Measurements from ENCODE around the gene FOXK1. TPM values are rescaled to one million over a fixed set of nuclear protein-coding genes. Genes with fewer than 3 reads are reported as not detected.

FOXK1 gene
- total RNA-seq, 1 donor from 2014 or later = 37.9 TPM

- DNase-seq (ENCODE audit: low spot score) = no peak
- Mint-ChIP-seq H3K36me3 (ENCODE audit: low read depth) (peaks cover 7% of the 10 kb centered on the region), H3K27me3 (ENCODE audit: insufficient read depth) (no peaks in the 10 kb centered on the region), H3K27ac (no peak overlapping the region), H3K4me3 (no peak overlapping the region), H3K4me1 (ENCODE audit: low read depth) (peaks cover 26% of the 10 kb centered on the region), H3K9me3 (no peaks in the 10 kb centered on the region)
- intact Hi-C loops (cut with micrococcal nuclease) = no loop called here
Measured at GRCh38 chr7:4693152-4693551, 11.1 kb downstream of the FOXK1 start.

- intact Hi-C loops (cut with micrococcal nuclease) = no loop called here
Measured at GRCh38 chr7:4693749-4694148, 11.7 kb downstream of the FOXK1 start.

GRCh38 chr7:4694305-4694704, 12.2 kb downstream of the FOXK1 start:
- DNase-seq (ENCODE audit: low spot score) = no peak
- H3K27me3 Mint-ChIP-seq (ENCODE audit: insufficient read depth) = no peaks in the 10 kb centered on the region
- no peaks in the 10 kb centered on the region for H3K9me3 Mint-ChIP-seq
- H3K4me3 Mint-ChIP-seq = no peak overlapping the region
- H3K27ac Mint-ChIP-seq = no peak overlapping the region
- H3K4me1 Mint-ChIP-seq (ENCODE audit: low read depth) = peaks cover 26% of the 10 kb centered on the region
- peaks cover 3% of the 10 kb centered on the region for H3K36me3 Mint-ChIP-seq (ENCODE audit: low read depth)
- intact Hi-C loops (cut with micrococcal nuclease) = no loop called here

More at GRCh38 chr7:4693749-4694148, 11.7 kb downstream of the FOXK1 start:
- Mint-ChIP-seq H3K9me3 (no peaks in the 10 kb centered on the region), H3K4me3 (no peak overlapping the region), H3K27ac (no peak overlapping the region), H3K27me3 (ENCODE audit: insufficient read depth) (no peaks in the 10 kb centered on the region), H3K36me3 (ENCODE audit: low read depth) (peaks cover 5% of the 10 kb centered on the region), H3K4me1 (ENCODE audit: low read depth) (peaks cover 26% of the 10 kb centered on the region)
- DNase-seq (ENCODE audit: low spot score) = no peak

GRCh38 chr7:4698707-4699275, 16.7 kb downstream of the FOXK1 start:
- no peaks in the 10 kb centered on the region for H3K9me3 Mint-ChIP-seq
- peaks cover 11% of the 10 kb centered on the region for H3K4me1 Mint-ChIP-seq (ENCODE audit: low read depth)
- DNase-seq (ENCODE audit: low spot score) = no peak
- H3K4me3 Mint-ChIP-seq = no peak overlapping the region
- H3K27ac Mint-ChIP-seq = no peak overlapping the region
- no peaks in the 10 kb centered on the region for H3K36me3 Mint-ChIP-seq (ENCODE audit: low read depth)
- no peaks in the 10 kb centered on the region for H3K27me3 Mint-ChIP-seq (ENCODE audit: insufficient read depth)
- intact Hi-C loops (cut with micrococcal nuclease) = no loop called here

- Mint-ChIP-seq H3K36me3 (ENCODE audit: low read depth) (no peaks in the 10 kb centered on the region), H3K4me1 (ENCODE audit: low read depth) (peaks cover 6% of the 10 kb centered on the region), H3K27me3 (ENCODE audit: insufficient read depth) (no peaks in the 10 kb centered on the region), H3K4me3 (no peak overlapping the region), H3K9me3 (no peaks in the 10 kb centered on the region), H3K27ac (no peak overlapping the region)
- intact Hi-C loops (cut with micrococcal nuclease) = no loop called here
- no peak for DNase-seq (ENCODE audit: low spot score)
Measured at GRCh38 chr7:4699841-4700240, 17.7 kb downstream of the FOXK1 start.

GRCh38 chr7:4700577-4701235, 18.6 kb downstream of the FOXK1 start:
- Mint-ChIP-seq H3K27me3 (ENCODE audit: insufficient read depth) (no peaks in the 10 kb centered on the region), H3K9me3 (no peaks in the 10 kb centered on the region), H3K36me3 (ENCODE audit: low read depth) (no peaks in the 10 kb centered on the region), H3K27ac (no peak overlapping the region), H3K4me3 (no peak overlapping the region), H3K4me1 (ENCODE audit: low read depth) (no peaks in the 10 kb centered on the region)
- intact Hi-C loops (cut with micrococcal nuclease) = no loop called here
- DNase-seq (ENCODE audit: low spot score) = no peak

GRCh38 chr7:4702961-4703512, 20.9 kb downstream of the FOXK1 start:
- Mint-ChIP-seq H3K27me3 (ENCODE audit: insufficient read depth) (no peaks in the 10 kb centered on the region), H3K9me3 (no peaks in the 10 kb centered on the region), H3K27ac (no peak overlapping the region), H3K4me3 (no peak overlapping the region), H3K4me1 (ENCODE audit: low read depth) (no peaks in the 10 kb centered on the region), H3K36me3 (ENCODE audit: low read depth) (no peaks in the 10 kb centered on the region)
- intact Hi-C loops (cut with micrococcal nuclease) = no loop called here
- no peak for DNase-seq (ENCODE audit: low spot score)

GRCh38 chr7:4703532-4703931, 21.4 kb downstream of the FOXK1 start:
- Mint-ChIP-seq H3K36me3 (ENCODE audit: low read depth) (no peaks in the 10 kb centered on the region), H3K4me3 (no peak overlapping the region), H3K9me3 (no peaks in the 10 kb centered on the region), H3K27ac (no peak overlapping the region), H3K4me1 (ENCODE audit: low read depth) (no peaks in the 10 kb centered on the region), H3K27me3 (ENCODE audit: insufficient read depth) (no peaks in the 10 kb centered on the region)
- intact Hi-C loops (cut with micrococcal nuclease) = no loop called here
- DNase-seq (ENCODE audit: low spot score) = no peak

- no peaks in the 10 kb centered on the region for H3K27me3 Mint-ChIP-seq (ENCODE audit: insufficient read depth)
- no peak for DNase-seq (ENCODE audit: low spot score)
- H3K36me3 Mint-ChIP-seq (ENCODE audit: low read depth) = peaks cover 8% of the 10 kb centered on the region
- peaks cover 8% of the 10 kb centered on the region for H3K4me1 Mint-ChIP-seq (ENCODE audit: low read depth)
- H3K27ac Mint-ChIP-seq = no peak overlapping the region
- H3K9me3 Mint-ChIP-seq = no peaks in the 10 kb centered on the region
- no peak overlapping the region for H3K4me3 Mint-ChIP-seq
- intact Hi-C loops (cut with micrococcal nuclease) = no loop called here
Measured at GRCh38 chr7:4706384-4707216, 24.5 kb downstream of the FOXK1 start.

GRCh38 chr7:4707217-4707741, 25.2 kb downstream of the FOXK1 start:
- no peaks in the 10 kb centered on the region for H3K27me3 Mint-ChIP-seq (ENCODE audit: insufficient read depth)
- H3K36me3 Mint-ChIP-seq (ENCODE audit: low read depth) = peaks cover 10% of the 10 kb centered on the region
- no peak for DNase-seq (ENCODE audit: low spot score)
- no peak overlapping the region for H3K27ac Mint-ChIP-seq
- intact Hi-C loops (cut with micrococcal nuclease) = no loop called here
- no peak overlapping the region for H3K4me3 Mint-ChIP-seq
- H3K9me3 Mint-ChIP-seq = no peaks in the 10 kb centered on the region
- H3K4me1 Mint-ChIP-seq (ENCODE audit: low read depth) = peaks cover 14% of the 10 kb centered on the region

- Mint-ChIP-seq H3K27me3 (ENCODE audit: insufficient read depth) (no peaks in the 10 kb centered on the region), H3K4me3 (no peak overlapping the region), H3K9me3 (no peaks in the 10 kb centered on the region), H3K4me1 (ENCODE audit: low read depth) (peaks cover 21% of the 10 kb centered on the region), H3K36me3 (ENCODE audit: low read depth) (peaks cover 10% of the 10 kb centered on the region), H3K27ac (no peak overlapping the region)
- DNase-seq (ENCODE audit: low spot score) = no peak
- intact Hi-C loops (cut with micrococcal nuclease) = no loop called here
Measured at GRCh38 chr7:4707980-4708411, 25.9 kb downstream of the FOXK1 start.

- H3K27ac Mint-ChIP-seq = no peak overlapping the region
- no peaks in the 10 kb centered on the region for H3K9me3 Mint-ChIP-seq
- peaks cover 10% of the 10 kb centered on the region for H3K36me3 Mint-ChIP-seq (ENCODE audit: low read depth)
- peaks cover 24% of the 10 kb centered on the region for H3K4me1 Mint-ChIP-seq (ENCODE audit: low read depth)
- H3K4me3 Mint-ChIP-seq = no peak overlapping the region
- no peaks in the 10 kb centered on the region for H3K27me3 Mint-ChIP-seq (ENCODE audit: insufficient read depth)
- intact Hi-C loops (cut with micrococcal nuclease) = no loop called here
- DNase-seq (ENCODE audit: low spot score) = no peak
Measured at GRCh38 chr7:4709187-4709586, 27.1 kb downstream of the FOXK1 start.

- Mint-ChIP-seq H3K36me3 (ENCODE audit: low read depth) (peaks cover 10% of the 10 kb centered on the region), H3K27me3 (ENCODE audit: insufficient read depth) (no peaks in the 10 kb centered on the region), H3K27ac (no peak overlapping the region), H3K4me1 (ENCODE audit: low read depth) (peaks cover 35% of the 10 kb centered on the region), H3K4me3 (no peak overlapping the region), H3K9me3 (no peaks in the 10 kb centered on the region)
- intact Hi-C loops (cut with micrococcal nuclease) = no loop called here
- no peak for DNase-seq (ENCODE audit: low spot score)
Measured at GRCh38 chr7:4711093-4711492, 29.0 kb downstream of the FOXK1 start.
